Measurements from ENCODE around the gene POU5F1.
"Not testable (repeated sequence)": the region's sequence is repeated elsewhere in the genome, so short reads cannot be mapped to it uniquely, and the experiment has no call there.

The POU5F1 gene

DNA sequence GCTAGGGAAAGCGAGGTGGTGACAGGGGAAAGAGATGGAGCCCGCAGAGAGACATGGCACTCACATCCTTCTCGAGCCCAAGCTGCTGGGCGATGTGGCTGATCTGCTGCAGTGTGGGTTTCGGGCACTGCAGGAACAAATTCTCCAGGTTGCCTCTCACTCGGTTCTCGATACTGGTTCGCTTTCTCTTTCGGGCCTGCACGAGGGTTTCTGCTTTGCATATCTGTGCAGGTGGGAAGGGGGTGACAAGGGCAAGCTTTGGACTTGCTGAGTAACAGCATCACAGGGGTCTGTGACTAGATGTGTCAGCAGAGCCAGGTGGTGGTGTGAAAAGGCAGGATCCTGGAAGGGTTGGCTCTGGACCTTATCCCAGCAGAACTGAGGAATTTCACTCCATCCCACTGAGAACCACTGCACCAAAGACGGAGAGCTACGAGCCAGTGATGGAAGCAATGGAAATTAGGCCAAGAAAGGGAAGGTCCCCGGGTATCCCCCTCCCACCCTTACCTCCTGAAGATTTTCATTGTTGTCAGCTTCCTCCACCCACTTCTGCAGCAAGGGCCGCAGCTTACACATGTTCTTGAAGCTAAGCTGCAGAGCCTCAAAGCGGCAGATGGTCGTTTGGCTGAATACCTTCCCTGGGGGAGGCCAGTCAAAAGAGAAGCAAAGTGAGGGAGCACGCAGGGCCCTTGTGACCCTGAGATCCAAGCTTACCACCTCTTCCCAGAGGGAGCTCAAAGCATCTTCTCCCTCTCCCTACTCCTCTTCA lies 5.2 kb downstream of the POU5F1 start:
- DNase-seq: not testable (repeated sequence)

DNA sequence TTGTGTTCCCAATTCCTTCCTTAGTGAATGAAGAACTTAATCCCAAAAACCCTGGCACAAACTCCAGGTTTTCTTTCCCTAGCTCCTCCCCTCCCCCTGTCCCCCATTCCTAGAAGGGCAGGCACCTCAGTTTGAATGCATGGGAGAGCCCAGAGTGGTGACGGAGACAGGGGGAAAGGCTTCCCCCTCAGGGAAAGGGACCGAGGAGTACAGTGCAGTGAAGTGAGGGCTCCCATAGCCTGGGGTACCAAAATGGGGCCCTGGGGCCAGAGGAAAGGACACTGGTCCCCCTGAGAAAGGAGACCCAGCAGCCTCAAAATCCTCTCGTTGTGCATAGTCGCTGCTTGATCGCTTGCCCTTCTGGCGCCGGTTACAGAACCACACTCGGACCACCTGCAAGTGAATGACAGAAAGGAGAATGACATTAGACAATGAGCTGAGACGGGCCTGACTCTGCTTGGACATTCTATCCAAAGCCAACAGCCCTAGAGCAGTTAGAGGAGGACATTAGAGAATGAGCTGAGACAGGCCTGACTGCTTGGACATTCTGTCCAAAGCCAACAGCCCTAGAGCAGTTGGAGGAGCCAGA lies 5.9 kb downstream of the POU5F1 start:
- DNase-seq: not testable (repeated sequence)

DNA sequence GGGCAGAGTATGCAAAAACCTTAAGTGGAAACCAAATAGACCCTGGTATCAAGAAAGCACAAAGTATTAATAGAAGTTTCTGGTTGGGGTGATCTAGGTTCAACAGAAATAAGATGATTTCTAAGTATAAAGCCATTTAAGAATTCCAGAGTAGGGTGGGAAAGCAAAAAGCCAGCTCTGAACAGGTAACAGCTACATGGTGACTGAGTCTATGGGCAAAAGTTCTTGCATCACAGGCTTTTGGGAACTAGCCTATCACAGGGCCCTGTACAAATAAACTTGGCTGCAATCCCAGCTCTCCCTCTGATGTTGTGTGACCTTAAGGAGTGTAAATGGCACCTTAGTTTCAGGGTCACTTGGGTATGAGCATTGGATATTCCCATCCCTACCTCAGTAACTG lies 6.6 kb downstream of the POU5F1 start:
- no peak for DNase-seq

DNA sequence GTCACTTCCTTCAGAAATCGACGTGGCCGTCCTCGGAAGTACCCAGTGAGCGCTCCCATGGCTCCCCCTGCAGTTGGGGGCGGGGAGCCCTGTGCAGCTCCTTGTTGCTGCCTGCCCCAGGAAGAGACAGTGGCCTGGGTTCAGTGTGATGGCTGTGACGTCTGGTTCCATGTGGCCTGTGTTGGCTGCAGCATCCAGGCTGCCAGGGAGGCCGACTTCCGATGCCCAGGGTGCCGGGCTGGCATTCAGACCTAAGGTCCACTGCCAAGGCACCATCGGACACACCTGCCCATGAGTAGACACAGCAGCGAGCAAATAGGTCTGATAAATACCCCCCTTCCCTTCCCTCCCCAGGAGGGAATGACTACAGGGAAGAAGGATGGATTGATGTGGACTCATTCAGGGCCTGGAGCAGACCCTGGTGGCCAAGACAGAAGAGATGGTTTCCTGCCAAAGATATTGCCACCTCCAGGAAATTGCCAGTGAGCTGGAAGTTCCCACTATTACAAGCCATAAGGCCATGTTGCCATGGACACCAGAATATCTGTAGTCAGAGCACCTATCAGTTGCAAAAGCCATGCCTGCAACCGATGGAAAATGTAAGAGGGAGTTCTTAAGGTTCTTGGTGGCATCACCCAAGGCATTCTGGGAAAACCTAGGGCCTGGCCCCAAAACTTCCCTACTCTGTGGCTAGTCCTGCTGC lies 7.9 kb downstream of the POU5F1 start:
- no peak for DNase-seq

DNA sequence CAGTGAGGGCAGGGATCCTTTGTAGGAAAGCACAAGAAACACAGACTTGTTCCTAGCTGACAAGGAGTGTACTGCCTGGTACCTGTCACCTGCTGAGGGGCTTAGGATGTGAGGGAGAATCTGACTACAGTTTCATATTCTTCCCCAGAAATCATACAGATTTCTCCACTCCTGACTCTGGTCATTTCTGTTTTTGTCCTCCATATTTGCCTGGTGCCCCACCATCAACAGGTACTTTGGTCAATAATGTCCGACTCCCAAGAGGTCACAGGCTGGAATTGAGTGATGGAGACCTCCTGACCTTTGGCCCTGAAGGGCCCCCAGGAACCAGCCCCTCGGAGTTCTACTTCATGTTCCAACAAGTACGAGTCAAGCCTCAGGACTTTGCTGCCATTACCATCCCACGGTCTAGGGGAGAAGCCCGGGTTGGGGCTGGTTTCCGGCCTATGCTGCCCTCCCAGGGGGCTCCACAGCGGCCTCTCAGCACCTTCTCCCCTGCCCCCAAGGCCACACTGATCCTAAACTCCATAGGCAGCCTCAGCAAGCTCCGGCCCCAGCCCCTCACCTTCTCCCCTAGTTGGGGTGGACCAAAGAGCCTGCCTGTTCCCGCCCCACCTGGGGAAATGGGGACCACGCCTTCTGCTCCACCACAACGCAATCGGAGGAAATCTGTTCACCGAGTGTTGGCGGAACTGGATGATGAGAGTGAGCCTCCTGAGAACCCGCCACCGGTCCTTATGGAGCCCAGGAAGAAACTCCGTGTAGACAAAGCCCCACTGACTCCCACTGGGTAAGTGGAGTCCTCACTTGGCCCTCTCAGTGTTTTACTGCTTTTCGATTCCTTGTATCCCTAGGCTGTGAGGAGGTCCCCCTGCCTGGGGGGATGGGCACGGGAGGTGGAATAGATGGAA lies 9.0 kb downstream of the POU5F1 start:
- DNase-seq: no peak

DNA sequence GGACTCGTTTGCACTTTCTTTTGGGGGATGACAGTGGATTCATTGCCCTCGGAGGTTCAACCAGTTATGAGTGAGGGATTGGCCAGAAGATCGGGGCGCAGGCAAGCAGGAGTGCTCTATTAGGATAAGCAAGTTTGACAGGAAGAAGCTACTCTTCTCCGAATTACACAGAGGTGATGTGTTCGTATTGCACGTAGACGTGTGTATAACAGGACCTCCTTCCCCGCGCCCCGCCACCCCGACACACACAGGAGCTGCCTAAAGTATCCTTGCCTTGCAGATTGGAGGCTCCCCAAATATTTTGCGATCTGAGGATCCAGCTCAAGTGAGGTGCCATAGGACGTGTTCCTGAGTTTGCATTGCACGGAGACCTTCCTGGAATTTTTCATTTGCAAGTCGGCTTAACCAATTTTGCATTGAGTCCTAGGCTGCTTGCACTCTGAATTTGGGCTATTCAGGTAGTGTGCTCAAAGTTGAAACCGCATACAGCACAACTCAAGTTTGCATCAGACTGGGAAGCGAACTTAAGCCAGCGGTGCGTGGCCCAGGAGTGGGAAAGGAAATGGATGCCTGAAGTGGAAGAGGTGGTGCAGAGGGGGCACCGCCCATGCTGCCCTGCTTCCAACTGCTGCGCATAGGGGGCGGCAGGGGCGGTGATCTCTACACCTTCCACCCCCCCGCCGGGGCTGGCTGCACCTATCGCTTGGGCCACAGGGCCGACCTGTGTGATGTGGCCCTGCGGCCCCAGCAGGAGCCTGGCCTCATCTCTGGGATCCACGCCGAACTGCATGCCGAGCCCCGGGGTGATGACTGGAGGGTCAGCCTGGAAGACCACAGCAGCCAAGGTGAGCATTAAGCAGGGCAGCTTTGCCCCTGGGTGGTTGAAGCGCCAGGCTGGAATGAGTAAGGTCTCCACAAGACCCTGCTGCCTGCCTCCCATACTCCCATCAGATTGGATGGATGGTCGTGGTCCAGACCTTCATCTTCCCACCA lies 11.3 kb downstream of the POU5F1 start:
- peak in 1 of 4 experiments; percentile 9 for DNase-seq

DNA sequence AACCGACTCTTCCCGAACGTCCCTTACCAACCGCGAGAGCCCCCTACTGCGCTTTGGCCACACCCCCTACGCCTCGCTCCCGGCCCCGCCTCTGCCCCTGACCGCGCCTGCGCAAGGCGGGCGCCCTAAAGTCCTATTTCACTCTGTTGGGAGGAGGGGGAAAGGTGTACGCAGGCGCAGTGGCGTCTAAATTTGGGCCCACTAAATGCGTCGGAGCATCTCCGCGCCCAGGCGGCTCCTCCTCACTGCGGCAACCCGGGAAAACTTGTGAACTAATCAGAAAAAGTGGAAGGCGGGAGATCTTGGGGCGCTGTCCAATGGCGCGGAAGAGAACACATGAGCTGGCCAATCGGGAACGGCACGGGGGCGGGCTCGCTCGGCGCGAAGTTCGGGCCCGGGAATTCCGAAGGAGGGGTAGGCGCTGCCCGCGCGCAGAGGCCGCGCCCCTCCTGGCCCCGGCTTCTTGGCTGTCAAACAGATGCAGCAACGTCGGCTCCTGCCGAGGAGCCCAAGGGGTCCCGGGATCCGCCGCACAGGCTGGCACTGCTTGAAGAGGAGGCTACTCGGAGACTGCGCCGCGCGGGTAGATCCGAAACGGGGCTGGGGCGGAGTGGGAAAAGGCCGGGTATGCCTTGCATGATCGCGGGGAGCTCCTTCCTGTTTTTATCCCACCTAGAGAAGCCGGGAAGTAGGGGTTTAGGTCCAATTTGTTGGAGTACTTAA lies 12.2 kb downstream of the POU5F1 start, which contains the start of gene TCF19:
Gene TCF19 (plus strand): TSS at position 450 of the 723 bp plus-strand sequence. CDS start 881 bp downstream, outside the sequence.
- DNase-seq: peak; percentile 99 to 100 (median 99)

DNA sequence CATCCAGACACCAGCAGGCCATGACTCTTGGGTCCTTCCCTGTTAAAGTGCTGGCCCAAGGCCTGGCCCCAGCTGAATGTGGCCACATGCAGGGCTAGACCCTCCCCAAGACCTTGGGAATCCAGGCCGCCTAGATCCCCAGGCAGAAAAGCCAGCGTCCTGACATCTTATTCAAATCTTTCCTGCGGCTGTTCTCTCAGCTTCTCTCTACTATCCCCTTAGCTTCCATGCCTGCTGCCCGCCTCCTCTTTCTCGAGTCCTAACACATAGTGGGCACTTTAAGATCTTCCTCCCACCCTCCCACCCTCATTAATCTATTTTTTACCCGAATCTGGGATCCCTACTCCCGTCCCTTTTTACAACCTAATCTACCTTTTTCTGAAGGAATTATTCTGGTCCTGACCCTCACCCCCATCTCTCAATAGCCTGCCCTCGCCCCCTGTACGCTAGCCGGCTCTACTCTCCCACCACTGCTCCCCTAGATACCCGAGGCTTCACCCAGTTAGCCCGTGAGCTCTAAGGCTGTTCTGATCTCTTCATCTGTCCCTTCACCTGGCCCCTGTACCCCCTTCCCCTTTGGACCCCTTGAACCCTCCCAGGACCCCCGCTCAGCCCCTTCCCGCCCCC lies 12.9 kb downstream of the POU5F1 start, which contains the start of gene CCHCR1:
Gene CCHCR1 (minus strand): TSS at position 290 of the 627 bp plus-strand sequence. CDS start 202 bp downstream, at position 88.
- DNase-seq: no peak

DNA sequence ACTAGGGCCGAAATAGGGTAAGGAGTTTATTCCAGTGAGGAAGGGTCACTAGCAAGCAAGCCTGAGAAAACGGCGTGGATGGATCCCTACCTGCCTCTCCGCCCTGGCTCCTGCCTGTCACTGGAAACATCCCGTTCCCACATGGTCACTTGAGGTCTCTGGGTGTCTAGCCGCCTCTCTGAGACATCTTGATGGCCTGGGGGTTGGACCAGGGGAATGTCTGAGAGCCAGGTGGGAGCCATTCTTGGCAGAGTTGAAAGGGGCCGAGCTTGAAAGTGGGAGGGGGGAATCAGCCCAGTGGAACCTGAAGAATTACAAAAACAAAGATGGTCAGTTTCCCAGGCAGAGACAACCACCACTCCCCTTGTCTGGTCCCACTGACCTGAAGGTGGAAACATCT lies 13.8 kb downstream of the POU5F1 start:
- no peak for DNase-seq

DNA sequence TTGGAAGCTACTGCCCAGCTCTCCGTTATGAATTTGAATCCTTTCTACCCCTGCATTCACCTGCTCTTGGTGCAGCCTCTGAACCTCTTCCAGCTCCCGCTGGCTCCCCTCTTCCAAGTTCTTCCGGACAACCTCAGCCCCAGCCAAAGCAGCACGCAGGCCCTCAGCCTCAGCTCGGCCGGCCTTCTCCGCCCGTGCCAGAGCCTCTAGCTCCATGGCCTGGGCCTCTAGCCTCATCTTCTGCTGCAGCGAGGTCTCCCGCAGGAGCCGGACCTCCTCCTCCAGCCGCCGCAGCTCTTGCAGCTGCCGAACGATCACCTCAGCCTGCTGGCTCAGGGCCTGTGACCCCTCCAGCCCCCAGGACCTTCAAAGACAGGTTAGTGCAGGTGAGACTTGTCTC lies 16.0 kb downstream of the POU5F1 start:
- no peak for DNase-seq

DNA sequence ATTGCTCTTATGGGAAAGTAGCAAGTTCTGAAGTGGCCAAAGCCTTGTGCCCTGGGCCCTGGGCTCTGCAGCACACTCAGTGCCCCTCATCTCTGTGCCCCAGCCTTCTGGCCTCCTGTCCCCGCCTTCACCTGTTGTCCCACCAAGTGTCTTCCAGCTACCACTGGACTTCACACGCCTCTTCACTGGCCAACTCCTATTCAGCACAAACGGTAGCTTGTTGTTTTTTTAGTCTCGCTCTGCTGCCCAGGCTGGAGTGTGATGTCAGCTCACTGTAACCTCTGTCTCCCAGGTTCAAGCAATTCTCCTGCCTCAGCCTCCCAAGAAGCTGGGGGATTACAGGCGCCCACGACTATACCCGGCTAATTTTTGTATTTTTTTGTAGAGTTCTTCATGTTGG lies 17.7 kb downstream of the POU5F1 start:
- no peak for DNase-seq

DNA sequence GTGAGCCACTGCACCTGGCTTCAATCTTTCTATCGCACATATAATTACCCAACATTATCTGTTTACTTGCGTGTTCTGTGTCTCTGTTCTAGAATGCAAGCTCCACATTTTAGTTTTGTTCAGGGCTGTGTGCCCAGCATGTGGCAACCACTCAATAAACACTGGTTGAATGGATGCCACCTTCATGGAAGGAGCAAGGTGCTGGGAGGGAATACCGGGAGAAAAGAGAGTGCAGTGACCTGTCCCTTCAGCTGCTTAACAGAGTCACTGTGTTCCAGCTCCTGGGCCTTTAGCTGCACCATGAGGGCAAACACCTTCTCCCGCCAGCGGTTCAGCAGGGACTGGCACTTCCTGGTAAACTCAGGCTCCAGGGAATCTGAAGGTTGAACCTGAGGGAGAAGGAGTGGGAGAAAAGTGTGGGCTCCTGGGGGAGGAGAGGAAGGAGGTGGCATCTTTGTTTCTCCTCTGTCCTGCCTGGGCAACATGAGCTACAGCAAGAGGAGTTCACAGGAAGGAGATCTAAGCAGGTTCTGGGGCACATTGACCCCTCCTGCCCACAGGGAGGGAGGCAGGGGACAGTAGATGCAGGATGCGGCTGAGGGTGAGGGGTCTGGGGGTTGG lies 20.5 kb downstream of the POU5F1 start:
- no peak for DNase-seq

DNA sequence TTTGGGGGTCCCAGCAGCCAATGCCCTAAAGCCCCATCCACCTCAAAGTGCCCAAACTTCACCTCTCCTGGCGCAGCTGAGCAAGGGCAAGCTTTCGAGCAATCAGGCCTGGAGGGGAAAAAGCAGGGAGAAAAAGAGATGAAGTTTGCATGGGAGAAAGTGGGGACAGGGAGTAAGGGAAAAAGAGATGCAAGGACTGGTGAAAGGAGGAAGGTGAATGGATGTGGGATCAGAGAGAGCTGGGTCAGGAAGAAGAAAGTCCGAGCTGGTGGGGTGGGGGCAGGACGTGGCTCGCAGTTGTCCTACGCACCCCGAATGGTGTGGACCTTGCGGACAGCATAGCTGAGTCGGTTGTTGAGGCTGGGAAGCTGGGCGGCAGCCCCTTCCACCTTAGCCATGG lies 25.1 kb downstream of the POU5F1 start:
- no peak for DNase-seq

DNA sequence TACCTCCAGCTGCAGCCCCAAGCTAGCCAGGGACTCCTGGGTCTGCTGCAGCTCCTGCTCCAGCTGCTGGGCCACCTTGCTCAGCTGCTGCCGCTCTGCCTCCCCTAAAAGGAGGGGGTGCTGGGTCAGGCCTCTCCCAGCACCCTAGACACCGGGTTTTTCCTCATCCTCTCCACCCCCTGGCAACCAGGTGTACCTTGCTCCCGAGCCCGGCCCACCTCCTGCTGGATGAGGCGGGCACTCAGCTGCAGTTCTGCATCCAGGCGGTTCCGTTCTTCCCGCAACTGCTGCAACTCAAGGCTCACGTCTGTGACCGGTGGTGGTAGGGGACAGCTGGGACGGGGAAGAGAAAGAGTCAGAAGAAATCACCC lies 25.5 kb downstream of the POU5F1 start:
- no peak for DNase-seq

DNA sequence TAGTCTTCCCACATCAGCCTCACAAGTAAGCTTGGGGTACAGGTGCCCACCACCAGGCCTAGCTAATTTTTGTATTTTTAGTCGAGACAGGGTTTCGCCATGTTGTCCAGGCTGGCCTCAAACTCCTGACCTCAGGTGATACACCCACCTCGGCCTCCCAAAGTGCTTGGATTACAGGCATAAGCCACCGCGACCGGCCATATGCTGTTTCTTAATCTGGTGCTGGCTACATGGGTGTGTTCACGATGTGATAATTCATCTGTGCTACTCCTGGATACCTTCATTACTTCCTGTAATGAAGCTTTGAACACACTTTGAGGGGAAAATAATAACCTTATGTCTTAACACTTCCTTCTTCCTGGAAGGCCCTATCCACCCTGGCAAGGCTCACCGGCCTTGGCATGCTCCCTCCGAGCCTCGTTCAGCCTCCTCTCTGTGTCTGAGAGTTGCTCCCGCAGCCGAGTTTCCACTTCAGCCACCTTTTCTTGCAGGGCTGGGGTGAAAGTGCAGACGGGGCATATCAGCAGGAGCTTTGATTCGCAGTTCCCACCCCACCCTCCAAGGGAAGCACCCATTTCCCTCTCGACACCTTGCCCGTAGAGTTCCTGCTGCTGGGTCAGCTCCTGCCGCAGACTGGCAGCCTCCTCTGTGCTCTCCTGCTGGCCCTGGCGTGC lies 26.0 kb downstream of the POU5F1 start:
- no peak for DNase-seq

DNA sequence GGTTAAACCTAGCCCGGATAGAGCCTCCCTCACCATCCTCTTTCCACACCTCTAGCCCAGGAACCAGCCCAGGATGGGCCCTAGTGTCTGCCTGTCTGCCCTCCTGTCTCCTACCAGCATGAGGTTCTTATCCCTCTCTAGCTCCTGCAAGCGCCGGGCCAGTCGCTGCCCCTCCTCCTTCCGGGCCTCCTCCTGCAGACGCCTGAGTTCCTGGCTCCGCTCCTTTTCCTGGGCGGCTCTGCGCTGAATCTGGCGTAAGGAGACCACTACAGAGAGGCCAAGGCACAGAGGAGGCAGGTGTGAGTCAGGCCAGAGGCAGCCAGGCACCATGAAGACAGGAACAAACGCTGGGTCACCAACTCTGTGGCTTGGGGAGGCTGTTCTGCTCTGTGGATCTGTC lies 27.3 kb downstream of the POU5F1 start:
- DNase-seq: no peak

DNA sequence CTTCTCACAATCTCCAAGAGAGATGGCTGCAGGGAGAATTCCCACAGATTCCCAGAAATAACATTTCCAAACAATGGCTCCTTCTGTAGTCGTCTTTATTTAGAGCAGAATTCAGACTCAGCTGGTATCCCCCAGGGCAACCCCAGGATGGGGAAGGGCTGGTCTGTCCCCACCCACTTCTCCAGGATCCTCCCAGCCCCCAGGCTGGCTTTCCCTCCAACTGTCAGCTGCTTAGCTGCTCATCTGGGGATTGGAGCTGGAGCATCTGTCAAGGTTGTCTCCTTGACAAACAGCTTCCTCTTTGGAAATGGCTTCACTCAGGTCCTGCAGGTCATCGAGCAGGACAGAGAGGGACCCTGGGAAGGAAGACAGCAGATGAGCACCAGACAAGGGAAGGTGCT lies 28.1 kb downstream of the POU5F1 start:
- DNase-seq: no peak

DNA sequence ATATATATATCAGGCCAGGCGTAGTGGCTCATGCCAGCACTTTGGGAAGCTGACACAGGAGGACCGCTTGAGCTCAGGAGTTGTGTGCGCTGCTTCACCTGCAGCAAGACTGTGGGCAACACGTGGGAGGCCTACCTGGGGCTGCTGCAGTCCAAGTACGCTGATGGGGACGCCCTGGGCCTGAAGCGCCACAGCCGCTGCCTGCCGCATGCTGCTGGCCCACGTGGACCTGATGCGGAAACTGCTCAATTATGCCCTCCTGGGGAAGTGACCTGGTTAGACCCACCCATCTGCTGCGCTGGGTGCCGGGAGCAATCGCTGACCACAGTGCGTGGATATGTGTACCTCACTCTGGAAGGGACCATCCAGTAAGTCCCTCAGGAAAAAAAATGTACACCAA lies 29.8 kb downstream of the POU5F1 start:
- no peak for DNase-seq

DNA sequence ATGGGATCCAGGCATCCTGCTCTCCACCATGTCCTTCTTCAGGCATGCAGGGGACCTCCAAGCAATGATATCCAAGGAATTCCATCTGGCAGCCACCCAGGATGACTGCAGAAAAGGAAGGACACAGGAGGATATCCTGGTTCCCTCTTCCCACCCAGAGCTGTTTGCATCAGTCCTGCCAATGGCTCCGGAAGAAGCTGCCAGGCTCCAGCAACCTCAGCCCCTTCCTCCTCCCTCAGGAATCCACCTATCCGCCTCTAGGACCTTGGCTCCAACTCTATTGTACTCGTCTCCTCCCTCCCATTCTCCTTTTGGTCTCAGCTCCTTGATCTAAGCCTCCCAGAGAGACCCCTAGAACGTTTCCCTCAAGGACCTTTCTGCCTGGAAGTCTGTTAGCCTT lies 30.9 kb downstream of the POU5F1 start:
- no peak for DNase-seq
